ENCODE data around the gene ALOX5. TPM values are rescaled to one million over a fixed set of nuclear protein-coding genes. Genes with fewer than 3 reads are reported as not detected.

ALOX5 gene
- total and polyA plus RNA-seq, 2 of the 4 experiments (the other 2 are of a cell fraction), result not detected

GRCh38 chr10:45424668-45425404, 50.8 kb downstream of the ALOX5 start:
- no peak for ATAC-seq (ENCODE audit: low read depth)
- intact Hi-C loops (cut with micrococcal nuclease), result no loop called here

More at GRCh38 chr10:45424668-45425404, 50.8 kb downstream of the ALOX5 start:
- CTCF ChIA-PET, result no interaction called here
- H3K23ac ChIP-seq (ENCODE audit: low read depth, low read length), result no peak overlapping the region
- H2BK20ac ChIP-seq (ENCODE audit: low read depth, low read length), result no peak overlapping the region
- no peak overlapping the region for H3K14ac ChIP-seq (replicated peaks; ENCODE audit: low read depth, low read length)
- H3K9ac ChIP-seq (ENCODE audit: low read depth, low read length), result no peak overlapping the region
- H2AK9ac ChIP-seq (replicated peaks; ENCODE audit: low read depth, low read length, poor library complexity), result no peak overlapping the region
- H3K79me1 ChIP-seq (ENCODE audit: low read depth in 1 of 2, low read length in 2 of 2), result no peaks in the 10 kb centered on the region
- H3K27ac ChIP-seq (ENCODE audit: insufficient read depth, low read length), result no peak overlapping the region
- no peak overlapping the region for H3K56ac ChIP-seq (ENCODE audit: extremely low read depth, insufficient read depth, low read length)
- no peaks in the 10 kb centered on the region for H3K36me3 ChIP-seq (ENCODE audit: control insufficient read depth, insufficient read depth, low read length)
- BruUV-seq (replicated peaks), result no TSS peak
- POLR2A ChIA-PET (ENCODE audit: unreplicated experiment), result no interaction called here
- no peak overlapping the region for H3K4me3 ChIP-seq (ENCODE audit: insufficient read depth, low read depth, low read length)
- no peak overlapping the region for H2BK15ac ChIP-seq (ENCODE audit: low read depth, low read length)
- no peak overlapping the region for H2BK120ac ChIP-seq (ENCODE audit: low read depth, low read length)
- H3K4me2 ChIP-seq (ENCODE audit: low read depth, low read length), result no peak overlapping the region
- H2AK5ac ChIP-seq (ENCODE audit: low read depth, low read length), result no peak overlapping the region
- no peaks in the 10 kb centered on the region for H3K9me1 ChIP-seq (ENCODE audit: insufficient read depth, low read length)
- dilution Hi-C loops (cut with HindIII; ENCODE audit: low sequenced_read_pairs, unreplicated experiment) (no loop called here), in situ Hi-C loops (cut with MboI; ENCODE audit: low sequenced_read_pairs) (no loop called here)
- WGBS, 2 experiments (ENCODE audit: extremely low coverage in 2 of 2, insufficient read length in 1 of 2), result 46% methylated on average over 2 of the region's 15 CpGs; no CpG with 5 or more reads in 1 of the 2 experiments
- no peaks in the 10 kb centered on the region for H3K4me1 ChIP-seq (ENCODE audit: control insufficient read depth, insufficient read depth, low read length)
- no peak for DNase-seq
- H3K9me3 ChIP-seq (ENCODE audit: control insufficient read depth, insufficient read depth, low read length), result no peaks in the 10 kb centered on the region
- H3K27me3 ChIP-seq (ENCODE audit: control insufficient read depth, insufficient read depth, low read length), result peaks cover 65% of the 10 kb centered on the region
- no peak overlapping the region for H4K8ac ChIP-seq (ENCODE audit: low read depth in 2 of 2, low read length in 2 of 2)
- TF ChIP-seq, protein P1, sequence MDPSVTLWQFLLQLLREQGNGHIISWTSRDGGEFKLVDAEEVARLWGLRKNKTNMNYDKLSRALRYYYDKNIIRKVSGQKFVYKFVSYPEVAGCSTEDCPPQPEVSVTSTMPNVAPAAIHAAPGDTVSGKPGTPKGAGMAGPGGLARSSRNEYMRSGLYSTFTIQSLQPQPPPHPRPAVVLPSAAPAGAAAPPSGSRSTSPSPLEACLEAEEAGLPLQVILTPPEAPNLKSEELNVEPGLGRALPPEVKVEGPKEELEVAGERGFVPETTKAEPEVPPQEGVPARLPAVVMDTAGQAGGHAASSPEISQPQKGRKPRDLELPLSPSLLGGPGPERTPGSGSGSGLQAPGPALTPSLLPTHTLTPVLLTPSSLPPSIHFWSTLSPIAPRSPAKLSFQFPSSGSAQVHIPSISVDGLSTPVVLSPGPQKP (IDR thresholded peaks at IDR 0.05; ENCODE audit: borderline replicate concordance, low read depth, low read length), result no peak
- TF ChIP-seq CEBPB (IDR thresholded peaks at IDR 0.05; ENCODE audit: low read depth, low read length), result no peak
- no peak for TF ChIP-seq BHLHE40 (IDR thresholded peaks at IDR 0.05; ENCODE audit: low read depth, low read length)
- TF ChIP-seq MXI1 (IDR thresholded peaks at IDR 0.05; ENCODE audit: borderline replicate concordance, low read depth, low read length), result no peak
- no peak for TF ChIP-seq USF2 (IDR thresholded peaks at IDR 0.05; ENCODE audit: low read depth, low read length)
- no peak overlapping the region for H4K5ac ChIP-seq (ENCODE audit: low read depth, low read length)
- H2BK5ac ChIP-seq (ENCODE audit: low read depth, low read length, poor library complexity, severe bottlenecking), result no peak overlapping the region
- H2AFZ ChIP-seq (replicated peaks; ENCODE audit: low read length, poor library complexity), result no peak overlapping the region
- H4K91ac ChIP-seq (ENCODE audit: insufficient read depth, low read depth, low read length), result no peak overlapping the region
- H3K18ac ChIP-seq (ENCODE audit: low read depth, low read length), result no peak overlapping the region
- H3K4ac ChIP-seq (ENCODE audit: low read depth, low read length), result no peak overlapping the region
- no peaks in the 10 kb centered on the region for H4K20me1 ChIP-seq (ENCODE audit: insufficient read depth, low read length)

All from IMR-90 (cell line).